NB4 (cell line): Measurements from ENCODE around the gene SLC1A4.

ENCODE experiments used
- DNase-seq: peaks from one replicate; pipeline ENCODE4 v3.0.0; 2010; ENCODE audit warnings: low read depth
- H3K4me3 ChIP-seq: one replicate; pipeline ENCODE4 v1.5.1; 2011; ENCODE audit warnings: mild to moderate bottlenecking, low read depth, low read length, moderate library complexity
- MYC ChIP-seq: IDR thresholded peaks from 2 replicates; pipeline ENCODE4 v1.6.1; 2011; ENCODE audit warnings: low read depth, low read length
- POLR2A ChIP-seq: IDR thresholded peaks from 2 replicates; pipeline ENCODE4 v1.6.1; 2011; ENCODE audit warnings: mild to moderate bottlenecking; ENCODE audit not compliant: insufficient read length; ENCODE audit errors: extremely low read depth
- TF ChIP-seq, protein P1 (sequence below): IDR thresholded peaks from 2 replicates; pipeline ENCODE4 v1.6.1; 2011; ENCODE audit warnings: low read depth, low read length
- TF ChIP-seq, protein P2 (sequence below): IDR thresholded peaks from one replicate; pipeline ENCODE4 v1.5.1; 2012; ENCODE audit warnings: low read depth, low read length

SLC1A4 gene

DNA sequence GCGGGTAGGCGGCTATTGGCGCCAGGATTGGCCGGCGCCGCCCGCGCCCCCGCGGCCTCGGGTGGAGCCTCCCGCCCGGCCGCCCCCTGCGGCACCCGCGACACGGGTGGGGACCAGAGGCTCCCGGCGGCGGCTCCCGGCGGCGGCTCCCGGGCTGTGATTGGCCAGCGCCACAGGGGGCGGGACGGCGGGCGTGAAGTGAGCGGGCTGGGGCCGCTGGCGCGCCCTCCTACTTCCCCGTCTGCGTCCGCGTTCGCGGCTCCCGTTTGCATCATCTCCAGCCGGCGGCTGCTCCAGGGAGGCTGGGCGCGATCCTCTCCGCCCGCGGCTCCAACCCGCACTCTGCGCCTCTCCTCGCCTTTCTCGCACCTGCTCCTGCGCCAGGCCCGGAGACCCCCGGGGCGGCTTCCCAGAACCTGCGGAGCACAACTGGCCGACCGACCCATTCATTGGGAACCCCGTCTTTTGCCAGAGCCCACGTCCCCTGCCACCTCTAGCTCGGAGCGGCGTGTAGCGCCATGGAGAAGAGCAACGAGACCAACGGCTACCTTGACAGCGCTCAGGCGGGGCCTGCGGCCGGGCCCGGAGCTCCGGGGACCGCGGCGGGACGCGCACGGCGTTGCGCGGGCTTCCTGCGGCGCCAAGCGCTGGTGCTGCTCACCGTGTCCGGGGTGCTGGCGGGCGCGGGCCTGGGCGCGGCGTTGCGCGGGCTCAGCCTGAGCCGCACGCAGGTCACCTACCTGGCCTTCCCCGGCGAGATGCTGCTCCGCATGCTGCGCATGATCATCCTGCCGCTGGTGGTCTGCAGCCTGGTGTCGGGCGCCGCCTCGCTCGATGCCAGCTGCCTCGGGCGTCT lies at the start of gene SLC1A4:
TSS of gene SLC1A4 (plus strand) at position 274 of the 856 bp plus-strand sequence. CDS start at position 519, 245 bp downstream.
- DNase-seq = peak; percentile 95
- TF ChIP-seq POLR2A (peak; percentile 77), MYC (peak; percentile 36; the same call in 1 of the 2 replicates)
- TF ChIP-seq, protein P1, sequence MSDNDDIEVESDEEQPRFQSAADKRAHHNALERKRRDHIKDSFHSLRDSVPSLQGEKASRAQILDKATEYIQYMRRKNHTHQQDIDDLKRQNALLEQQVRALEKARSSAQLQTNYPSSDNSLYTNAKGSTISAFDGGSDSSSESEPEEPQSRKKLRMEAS = peak; percentile 30; the same call in 1 of the 2 replicates
- TF ChIP-seq, protein P2, sequence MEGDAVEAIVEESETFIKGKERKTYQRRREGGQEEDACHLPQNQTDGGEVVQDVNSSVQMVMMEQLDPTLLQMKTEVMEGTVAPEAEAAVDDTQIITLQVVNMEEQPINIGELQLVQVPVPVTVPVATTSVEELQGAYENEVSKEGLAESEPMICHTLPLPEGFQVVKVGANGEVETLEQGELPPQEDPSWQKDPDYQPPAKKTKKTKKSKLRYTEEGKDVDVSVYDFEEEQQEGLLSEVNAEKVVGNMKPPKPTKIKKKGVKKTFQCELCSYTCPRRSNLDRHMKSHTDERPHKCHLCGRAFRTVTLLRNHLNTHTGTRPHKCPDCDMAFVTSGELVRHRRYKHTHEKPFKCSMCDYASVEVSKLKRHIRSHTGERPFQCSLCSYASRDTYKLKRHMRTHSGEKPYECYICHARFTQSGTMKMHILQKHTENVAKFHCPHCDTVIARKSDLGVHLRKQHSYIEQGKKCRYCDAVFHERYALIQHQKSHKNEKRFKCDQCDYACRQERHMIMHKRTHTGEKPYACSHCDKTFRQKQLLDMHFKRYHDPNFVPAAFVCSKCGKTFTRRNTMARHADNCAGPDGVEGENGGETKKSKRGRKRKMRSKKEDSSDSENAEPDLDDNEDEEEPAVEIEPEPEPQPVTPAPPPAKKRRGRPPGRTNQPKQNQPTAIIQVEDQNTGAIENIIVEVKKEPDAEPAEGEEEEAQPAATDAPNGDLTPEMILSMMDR = no peak
- H3K4me3 ChIP-seq = peak within 1 kb of the TSS; percentile 74

DNA sequence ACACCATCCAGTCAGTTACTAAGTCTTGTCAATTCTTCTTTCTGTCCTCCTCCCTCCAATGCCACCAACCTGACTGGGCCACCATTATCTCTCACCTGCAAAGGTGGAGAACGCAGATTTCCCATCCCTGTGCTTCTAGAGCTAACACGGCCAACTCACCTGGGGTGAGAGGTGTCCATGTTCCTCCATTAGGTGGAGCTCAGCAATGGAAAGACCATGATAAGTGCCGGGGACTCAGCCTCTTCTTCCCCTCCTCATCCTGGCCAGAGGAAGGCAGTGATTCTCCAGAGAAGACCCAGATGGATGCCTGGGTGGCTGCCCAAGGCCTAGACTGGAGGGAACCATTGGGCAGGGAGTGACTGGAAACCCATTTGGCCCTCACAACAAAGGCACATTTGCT lies 48.1 kb upstream of the SLC1A4 start:
- H3K4me3 ChIP-seq = no peak overlapping the region
- DNase-seq = no peak
- TF ChIP-seq, protein P1 = no peak
- TF ChIP-seq, protein P2 = no peak
- TF ChIP-seq POLR2A (no peak), MYC (no peak)

DNA sequence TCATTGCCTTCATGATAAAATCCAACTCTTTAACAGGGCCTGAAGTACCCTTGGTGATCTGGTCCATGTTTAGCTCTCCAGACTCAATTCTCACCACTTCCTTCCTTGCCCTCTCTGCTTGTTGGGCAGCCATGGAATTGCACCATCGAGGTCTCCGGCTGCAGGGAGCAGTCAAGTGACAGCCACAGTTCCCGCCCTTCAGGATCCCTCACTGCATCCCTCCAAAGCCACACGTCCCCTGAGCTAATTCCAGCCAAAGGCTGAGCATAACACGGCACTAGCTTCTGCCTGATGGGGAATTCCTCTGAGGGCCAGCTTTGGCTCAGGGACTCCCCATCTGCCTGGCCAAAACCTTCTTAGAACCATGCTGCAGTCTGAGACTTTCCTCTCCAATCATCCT lies 47.4 kb upstream of the SLC1A4 start:
- TF ChIP-seq MYC (no peak), POLR2A (no peak)
- TF ChIP-seq, protein P1 = no peak
- TF ChIP-seq, protein P2 = no peak
- no peak overlapping the region for H3K4me3 ChIP-seq
- peak; percentile 77 for DNase-seq

DNA sequence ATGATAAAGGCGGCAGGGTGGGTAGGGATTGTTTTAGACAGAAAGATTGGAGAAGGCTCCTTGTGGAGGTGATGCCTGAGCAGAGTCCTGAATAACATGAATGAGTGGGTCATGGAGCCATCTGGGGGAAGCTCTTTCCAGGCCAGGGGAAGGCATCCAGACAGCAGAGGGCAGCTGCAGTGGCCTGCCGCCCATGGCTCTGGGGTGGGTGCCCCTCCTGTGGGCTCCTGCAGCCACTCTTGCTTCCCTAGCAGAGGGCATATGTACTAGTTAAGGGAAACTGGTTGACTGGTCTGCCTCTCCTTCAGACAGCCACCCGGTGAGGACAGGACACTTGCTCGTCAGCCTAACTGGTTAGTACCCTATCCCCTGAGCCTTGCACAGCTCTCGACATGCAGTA lies 46.5 kb upstream of the SLC1A4 start:
- TF ChIP-seq MYC = no peak
- H3K4me3 ChIP-seq = no peak overlapping the region
- DNase-seq = peak; percentile 27

DNA sequence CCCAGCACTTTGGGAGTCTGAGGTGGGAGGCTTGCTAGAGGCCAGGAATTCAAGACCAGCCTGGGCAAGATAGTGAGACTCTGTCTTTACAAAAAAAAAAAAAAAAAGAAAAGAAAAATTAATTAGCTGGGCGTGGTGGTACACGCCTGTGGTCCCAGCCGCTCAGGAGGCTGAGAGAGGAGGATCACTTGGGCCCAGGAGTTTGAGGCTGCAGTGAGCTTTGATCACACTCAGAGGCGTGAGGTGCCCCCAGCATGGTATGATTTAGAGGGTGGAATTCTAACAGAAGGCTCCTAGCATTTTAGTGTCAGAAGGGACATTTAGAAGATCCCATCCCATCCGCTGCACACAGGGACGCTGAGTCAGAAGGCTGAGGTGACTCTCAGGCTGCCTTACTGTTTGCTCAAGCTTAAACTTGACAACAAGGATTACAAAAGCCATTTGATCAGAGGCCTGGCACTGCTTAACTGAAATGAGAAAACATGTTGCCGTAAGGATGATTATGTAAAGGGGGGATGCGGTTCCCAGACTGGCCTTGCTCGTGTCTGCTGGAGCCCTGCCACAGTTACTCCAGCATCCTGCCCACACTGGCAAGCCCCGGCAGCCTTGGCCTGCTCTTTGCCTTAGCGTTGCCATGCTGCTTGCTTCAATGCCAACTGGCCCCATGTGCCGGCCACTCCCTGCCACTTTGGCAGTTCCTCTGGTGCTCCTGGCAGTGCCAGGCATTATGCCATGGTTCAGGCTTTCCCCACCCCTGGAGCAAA lies 45.6 kb upstream of the SLC1A4 start:
- TF ChIP-seq MYC = no peak
- TF ChIP-seq, protein P1 = peak; percentile 18; the same call in 1 of the 2 replicates
- TF ChIP-seq, protein P2 = no peak
- no peak for TF ChIP-seq POLR2A

DNA sequence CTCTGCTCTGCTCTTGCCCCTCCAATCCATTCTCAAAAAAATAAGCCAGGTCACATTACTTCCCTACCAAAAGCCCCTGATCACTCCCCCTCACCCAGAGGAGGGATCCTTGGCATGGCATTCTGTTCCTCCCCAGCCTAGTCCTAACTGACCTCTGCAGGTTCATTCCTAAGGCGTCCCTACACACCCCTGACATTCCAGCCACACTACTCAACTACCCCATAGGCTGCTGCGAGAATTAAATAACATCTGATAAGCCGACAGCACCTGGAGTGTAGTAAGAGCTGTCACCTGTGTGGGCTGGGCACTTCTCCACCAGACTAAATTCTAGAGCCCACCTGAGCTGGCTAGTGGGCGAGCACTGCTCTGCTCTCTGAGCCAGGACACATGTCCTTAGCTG lies 44.7 kb upstream of the SLC1A4 start:
- DNase-seq = no peak
- TF ChIP-seq MYC (no peak), POLR2A (no peak)
- TF ChIP-seq, protein P2 = no peak
- TF ChIP-seq, protein P1 = no peak
- no peak overlapping the region for H3K4me3 ChIP-seq

More for the DNA sequence above, 45.6 kb upstream of the SLC1A4 start:
- H3K4me3 ChIP-seq = no peak overlapping the region
- DNase-seq = peak; percentile 69
